ENCODE results near the gene VPS26B.
"Not testable (repeated sequence)": the region's sequence is repeated elsewhere in the genome, so short reads cannot be mapped to it uniquely, and the experiment has no call there.

Gene VPS26B

GRCh38 chr11:134278356-134278755, 53.9 kb downstream of the VPS26B start:
- no peaks in the 10 kb centered on the region for H3K9me3 ChIP-seq (ENCODE audit: control insufficient read depth, low read length)
- H2AFZ ChIP-seq (ENCODE audit: low read depth, low read length): no peak overlapping the region
- no peak overlapping the region for H3K4ac ChIP-seq (ENCODE audit: low read depth in 1 of 2, low read length in 2 of 2)
- H2BK12ac ChIP-seq (ENCODE audit: low read length in 2 of 2): no peak overlapping the region
- peaks cover 17% of the 10 kb centered on the region for H3K4me1 ChIP-seq (ENCODE audit: control insufficient read depth, insufficient read depth, low read depth, low read length)
- H2BK15ac ChIP-seq (ENCODE audit: low read depth, poor library complexity, severe bottlenecking): no peak overlapping the region
- no peak for DNase-seq
- H2AK5ac ChIP-seq (ENCODE audit: low read length, severe bottlenecking): no peak overlapping the region
- no peak overlapping the region for H4K8ac ChIP-seq (ENCODE audit: low read length)
- no peak overlapping the region for H3K9ac ChIP-seq (ENCODE audit: low read length)
- H3K79me1 ChIP-seq (replicated peaks; ENCODE audit: low read length, poor library complexity, severe bottlenecking): no peaks in the 10 kb centered on the region
- peaks cover 45 to 63% of the 10 kb centered on the region in 2 experiments for H3K27me3 ChIP-seq (ENCODE audit: control insufficient read depth in 1 of 2, insufficient read depth in 1 of 2, low read length in 2 of 2)
- H3K36me3 ChIP-seq (ENCODE audit: control insufficient read depth in 1 of 2, insufficient read depth in 2 of 2, low read depth in 1 of 2, low read length in 2 of 2): no peaks in the 10 kb centered on the region
- no peak overlapping the region for H3K27ac ChIP-seq (ENCODE audit: low read length, poor library complexity, severe bottlenecking)
- WGBS: 81% methylated on average over 4 of the region's 4 CpGs
- no peak overlapping the region for H3K23ac ChIP-seq (ENCODE audit: low read length in 2 of 2)
- H2BK120ac ChIP-seq (ENCODE audit: low read depth, low read length): no peak overlapping the region
- no peak overlapping the region for H3K14ac ChIP-seq (ENCODE audit: low read length in 2 of 2)
- no peak overlapping the region for H4K91ac ChIP-seq (ENCODE audit: low read length)
- no peak overlapping the region for H2BK5ac ChIP-seq (ENCODE audit: low read depth, low read length, poor library complexity, severe bottlenecking)
- no peak overlapping the region for H3K4me2 ChIP-seq (ENCODE audit: low read length, poor library complexity, severe bottlenecking)
- H3K18ac ChIP-seq (ENCODE audit: low read depth in 1 of 2, low read length in 2 of 2): no peak overlapping the region
- no peak overlapping the region for H3K4me3 ChIP-seq (ENCODE audit: insufficient read depth in 1 of 2, low read depth in 1 of 2, low read length in 2 of 2)

GRCh38 chr11:134281635-134282034, 57.2 kb downstream of the VPS26B start:
- H2BK12ac ChIP-seq (ENCODE audit: low read length in 2 of 2); H4K91ac ChIP-seq (ENCODE audit: low read length); H3K27ac ChIP-seq (ENCODE audit: low read length, poor library complexity, severe bottlenecking); H2BK120ac ChIP-seq (ENCODE audit: low read depth, low read length); H3K14ac ChIP-seq (ENCODE audit: low read length in 2 of 2); H3K4ac ChIP-seq (ENCODE audit: low read depth in 1 of 2, low read length in 2 of 2); DNase-seq; H3K36me3 ChIP-seq (ENCODE audit: control insufficient read depth in 1 of 2, insufficient read depth in 2 of 2, low read depth in 1 of 2, low read length in 2 of 2); H3K9me3 ChIP-seq (ENCODE audit: control insufficient read depth, low read length); H3K79me1 ChIP-seq (replicated peaks; ENCODE audit: low read length, poor library complexity, severe bottlenecking); H3K4me2 ChIP-seq (ENCODE audit: low read length, poor library complexity, severe bottlenecking); H3K23ac ChIP-seq (ENCODE audit: low read length in 2 of 2); H2BK5ac ChIP-seq (ENCODE audit: low read depth, low read length, poor library complexity, severe bottlenecking); H2AK5ac ChIP-seq (ENCODE audit: low read length, severe bottlenecking); H3K18ac ChIP-seq (ENCODE audit: low read depth in 1 of 2, low read length in 2 of 2); H3K4me1 ChIP-seq (ENCODE audit: control insufficient read depth, insufficient read depth, low read depth, low read length); H3K4me3 ChIP-seq (ENCODE audit: insufficient read depth in 1 of 2, low read depth in 1 of 2, low read length in 2 of 2); H3K9ac ChIP-seq (ENCODE audit: low read length); H4K8ac ChIP-seq (ENCODE audit: low read length); H2BK15ac ChIP-seq (ENCODE audit: low read depth, poor library complexity, severe bottlenecking); H2AFZ ChIP-seq (ENCODE audit: low read depth, low read length): not testable (repeated sequence)
- H3K27me3 ChIP-seq (ENCODE audit: control insufficient read depth in 1 of 2, insufficient read depth in 1 of 2, low read length in 2 of 2): peaks cover 21 to 38% of the 10 kb centered on the region in 2 experiments
- 93% methylated on average over 7 of the region's 17 CpGs for WGBS

- H2BK5ac ChIP-seq (ENCODE audit: low read depth, low read length, poor library complexity, severe bottlenecking): no peak overlapping the region
- DNase-seq: no peak
- H3K9ac ChIP-seq (ENCODE audit: low read length): no peak overlapping the region
- H3K36me3 ChIP-seq (ENCODE audit: control insufficient read depth in 1 of 2, insufficient read depth in 2 of 2, low read depth in 1 of 2, low read length in 2 of 2): no peaks in the 10 kb centered on the region
- H3K18ac ChIP-seq (ENCODE audit: low read depth in 1 of 2, low read length in 2 of 2): no peak overlapping the region
- no peaks in the 10 kb centered on the region for H3K4me1 ChIP-seq (ENCODE audit: control insufficient read depth, insufficient read depth, low read depth, low read length)
- H3K23ac ChIP-seq (ENCODE audit: low read length in 2 of 2): no peak overlapping the region
- no peak overlapping the region for H2BK120ac ChIP-seq (ENCODE audit: low read depth, low read length)
- WGBS: 91% methylated on average over 22 of the region's 22 CpGs
- no peak overlapping the region for H4K91ac ChIP-seq (ENCODE audit: low read length)
- no peak overlapping the region for H2AFZ ChIP-seq (ENCODE audit: low read depth, low read length)
- H2AK5ac ChIP-seq (ENCODE audit: low read length, severe bottlenecking): no peak overlapping the region
- H3K14ac ChIP-seq (ENCODE audit: low read length in 2 of 2): no peak overlapping the region
- H3K27ac ChIP-seq (ENCODE audit: low read length, poor library complexity, severe bottlenecking): no peak overlapping the region
- no peak overlapping the region for H2BK15ac ChIP-seq (ENCODE audit: low read depth, poor library complexity, severe bottlenecking)
- H3K27me3 ChIP-seq (ENCODE audit: control insufficient read depth in 1 of 2, insufficient read depth in 1 of 2, low read length in 2 of 2): peaks cover 14 to 31% of the 10 kb centered on the region in 2 experiments
- H4K8ac ChIP-seq (ENCODE audit: low read length): no peak overlapping the region
- no peak overlapping the region for H3K4me3 ChIP-seq (ENCODE audit: insufficient read depth in 1 of 2, low read depth in 1 of 2, low read length in 2 of 2)
- H3K4ac ChIP-seq (ENCODE audit: low read depth in 1 of 2, low read length in 2 of 2): no peak overlapping the region
- H3K79me1 ChIP-seq (replicated peaks; ENCODE audit: low read length, poor library complexity, severe bottlenecking): no peaks in the 10 kb centered on the region
- H3K4me2 ChIP-seq (ENCODE audit: low read length, poor library complexity, severe bottlenecking): no peak overlapping the region
- no peak overlapping the region for H2BK12ac ChIP-seq (ENCODE audit: low read length in 2 of 2)
- no peaks in the 10 kb centered on the region for H3K9me3 ChIP-seq (ENCODE audit: control insufficient read depth, low read length)
Observed at GRCh38 chr11:134282121-134283045, 57.9 kb downstream of the VPS26B start.

DNA sequence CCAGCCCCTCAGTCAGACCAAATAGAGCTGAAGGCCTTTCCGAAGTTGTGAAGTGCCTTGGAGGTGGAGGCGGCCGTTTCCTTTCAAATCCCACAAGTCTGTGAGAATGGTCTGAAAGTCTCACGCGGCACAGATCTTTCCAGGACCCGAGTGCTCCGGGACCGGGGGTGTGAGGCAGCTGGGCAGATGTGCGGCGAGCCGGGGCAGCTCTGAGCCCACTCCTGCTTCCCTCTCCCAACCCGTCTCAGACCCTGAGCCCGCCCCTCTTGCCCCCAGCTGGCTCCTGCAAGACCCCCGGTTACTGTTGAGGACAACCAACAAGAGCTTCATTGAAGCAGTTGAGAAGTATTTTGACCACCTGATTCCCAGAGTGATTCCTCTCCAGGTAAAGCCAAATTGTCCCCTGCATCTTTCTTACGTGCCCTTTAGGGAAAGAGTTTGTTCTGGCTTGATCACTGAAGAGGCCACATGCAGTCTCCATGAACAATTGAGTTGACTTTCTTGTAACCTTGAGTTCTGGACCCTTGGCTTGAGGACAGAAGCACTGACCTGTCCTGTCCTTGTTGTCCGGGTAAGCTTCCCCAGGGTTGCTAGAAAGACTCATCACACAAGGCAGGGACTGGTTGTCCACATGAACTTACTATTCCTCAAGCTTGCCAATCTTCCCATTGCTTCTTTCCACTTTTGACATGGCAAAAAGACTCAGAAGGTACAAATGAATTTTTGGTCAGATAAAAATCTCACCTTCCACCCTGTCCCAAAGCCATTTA, 59.2 kb downstream of the VPS26B start:
- Histone ChIP-seq H2BK5ac (ENCODE audit: low read depth, low read length, poor library complexity, severe bottlenecking) (no peak overlapping the region), H2AFZ (ENCODE audit: low read depth, low read length) (no peak overlapping the region), H3K27ac (ENCODE audit: low read length, poor library complexity, severe bottlenecking) (no peak overlapping the region), H3K23ac (ENCODE audit: low read length in 2 of 2) (no peak overlapping the region), H3K4me3 (ENCODE audit: insufficient read depth in 1 of 2, low read depth in 1 of 2, low read length in 2 of 2) (no peak overlapping the region), H3K9ac (ENCODE audit: low read length) (no peak overlapping the region), H3K27me3 (ENCODE audit: control insufficient read depth in 1 of 2, insufficient read depth in 1 of 2, low read length in 2 of 2) (peaks cover 1 to 25% of the 10 kb centered on the region in 2 experiments), H3K4ac (ENCODE audit: low read depth in 1 of 2, low read length in 2 of 2) (no peak overlapping the region), H4K8ac (ENCODE audit: low read length) (no peak overlapping the region), H2BK15ac (ENCODE audit: low read depth, poor library complexity, severe bottlenecking) (no peak overlapping the region), H3K79me1 (replicated peaks; ENCODE audit: low read length, poor library complexity, severe bottlenecking) (no peaks in the 10 kb centered on the region), H2BK12ac (ENCODE audit: low read length in 2 of 2) (no peak overlapping the region), H3K4me1 (ENCODE audit: control insufficient read depth, insufficient read depth, low read depth, low read length) (no peaks in the 10 kb centered on the region), H3K18ac (ENCODE audit: low read depth in 1 of 2, low read length in 2 of 2) (no peak overlapping the region), H4K91ac (ENCODE audit: low read length) (no peak overlapping the region), H3K4me2 (ENCODE audit: low read length, poor library complexity, severe bottlenecking) (no peak overlapping the region), H3K9me3 (ENCODE audit: control insufficient read depth, low read length) (no peaks in the 10 kb centered on the region), H3K36me3 (ENCODE audit: control insufficient read depth in 1 of 2, insufficient read depth in 2 of 2, low read depth in 1 of 2, low read length in 2 of 2) (no peaks in the 10 kb centered on the region), H3K14ac (ENCODE audit: low read length in 2 of 2) (no peak overlapping the region), H2BK120ac (ENCODE audit: low read depth, low read length) (no peak overlapping the region), H2AK5ac (ENCODE audit: low read length, severe bottlenecking) (no peak overlapping the region)
- WGBS: 89% methylated on average over 16 of the region's 16 CpGs
- no peak for DNase-seq
